Measurements from ENCODE around the gene FAHD1. TPM values are rescaled to one million over a fixed set of nuclear protein-coding genes. Genes with fewer than 3 reads are reported as not detected.

Gene FAHD1
- total and polyA plus RNA-seq, 9 of the 15 experiments (the other 6 are each of a cell fraction or from before 2014, with no cell fraction given) = 2.2 to 20.9 (median 10.7) TPM

- no peak for TF ChIP-seq ZNF586 (CRISPR knock-in tag; conservative IDR thresholded peaks at IDR 0.05)
- TF ChIP-seq PRMT5 (CRISPR knock-in tag; IDR thresholded peaks at IDR 0.05) = no peak
- no peak for TF ChIP-seq TRIM25 (IDR thresholded peaks at IDR 0.05; ENCODE audit: borderline replicate concordance)
- no peak for TF ChIP-seq USF2 (CRISPR knock-in tag; IDR thresholded peaks at IDR 0.05)
- TF ChIP-seq ZBTB9 (CRISPR knock-in tag; IDR thresholded peaks at IDR 0.05) = no peak
- no peak for TF ChIP-seq ZNF134 (CRISPR knock-in tag; conservative IDR thresholded peaks at IDR 0.05)
- TF ChIP-seq, protein P1, sequence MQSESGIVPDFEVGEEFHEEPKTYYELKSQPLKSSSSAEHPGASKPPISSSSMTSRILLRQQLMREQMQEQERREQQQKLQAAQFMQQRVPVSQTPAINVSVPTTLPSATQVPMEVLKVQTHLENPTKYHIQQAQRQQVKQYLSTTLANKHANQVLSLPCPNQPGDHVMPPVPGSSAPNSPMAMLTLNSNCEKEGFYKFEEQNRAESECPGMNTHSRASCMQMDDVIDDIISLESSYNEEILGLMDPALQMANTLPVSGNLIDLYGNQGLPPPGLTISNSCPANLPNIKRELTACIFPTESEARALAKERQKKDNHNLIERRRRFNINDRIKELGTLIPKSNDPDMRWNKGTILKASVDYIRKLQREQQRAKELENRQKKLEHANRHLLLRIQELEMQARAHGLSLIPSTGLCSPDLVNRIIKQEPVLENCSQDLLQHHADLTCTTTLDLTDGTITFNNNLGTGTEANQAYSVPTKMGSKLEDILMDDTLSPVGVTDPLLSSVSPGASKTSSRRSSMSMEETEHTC (IDR thresholded peaks at IDR 0.05) = no peak
- TF ChIP-seq THAP12 (CRISPR knock-in tag; IDR thresholded peaks at IDR 0.05) = no peak
- no peak for TF ChIP-seq ZNF75A (CRISPR knock-in tag; IDR thresholded peaks at IDR 0.05)
- TF ChIP-seq ZNF197 (CRISPR knock-in tag; IDR thresholded peaks at IDR 0.05; ENCODE audit: low read depth) = no peak
- TF ChIP-seq NR1H2 (CRISPR knock-in tag; IDR thresholded peaks at IDR 0.05) = no peak
Measured at GRCh38 chr16:1876468-1876867, 49.5 kb downstream of the FAHD1 start (continued).

Data from K562 (cell line).